GM12878 (cell line): Measurements from ENCODE around the gene LRFN2. TPM values are rescaled to one million over a fixed set of nuclear protein-coding genes. Genes with fewer than 3 reads are reported as not detected.

ENCODE experiments used
- ATAC-seq: fragments of 200-7000 bp; cut with Tn5 transposase; 3 replicates; pipeline ENCODE4 v1.9.1; 2020; ENCODE audit warnings: mild to moderate bottlenecking, moderate library complexity
- BruUV-seq: library from RNA; stranded (reverse); fragments of 400-500 nt; replicated peaks from 2 replicates; lab custom pipeline; 2021; lab: Mats Ljungman, UMichigan
- CTCF ChIA-PET: fragments of 300-600 bp; sonication (Branson Sonifier 250); formaldehyde crosslinking; extraction: SDS; loops from one replicate; lab custom pipeline; 2021; ENCODE audit warnings: inconsistent platforms; lab: Yijun Ruan, JAX
- POLR2A ChIA-PET: fragments of 350-600 bp; formaldehyde crosslinking; extraction: SDS; loops from one replicate; lab custom pipeline; 2021; ENCODE audit warnings: inconsistent platforms; lab: Charles Lee
- RAD21 ChIA-PET: fragments of 300-600 bp; sonication (Branson Sonifier 250); formaldehyde crosslinking; loops from one replicate; lab custom pipeline; 2023; ENCODE audit warnings: antibody characterized with exemption; ENCODE audit not compliant: unreplicated experiment; lab: Charles Lee
- SMC1A ChIA-PET: fragments of 300-600 bp; sonication (Branson Sonifier 250); formaldehyde crosslinking; loops from one replicate; lab custom pipeline; 2023; ENCODE audit not compliant: unreplicated experiment, uncharacterized antibody; lab: Charles Lee
- DNase-seq: peaks from one replicate; pipeline ENCODE4 v3.0.0-alpha.2; 2011; ENCODE audit warnings: low read depth, low spot score
- FAIRE-seq: peaks from 3 replicates; lab custom pipeline; 2011; peaks lifted over from hg19 to GRCh38; lab: Jason Lieb, UNC
- H2AFZ ChIP-seq: 2 replicates; pipeline ENCODE4 v1.6.0; 2011; ENCODE audit warnings: low read depth, low read length, control low read depth; ENCODE audit not compliant: control insufficient read depth
- H3K27ac ChIP-seq: 2 replicates; pipeline ENCODE4 v1.5.1; 2011; ENCODE audit warnings: control low read depth; ENCODE audit not compliant: control insufficient read depth, insufficient read depth
- H3K27me3 ChIP-seq, 2 experiments: replicated peaks in 1 of 2; 2 replicates each; pipeline versions ENCODE4 v1.6.0 to v1.6.1; 2011; ENCODE audit warnings: low read length in 1 of 2; ENCODE audit not compliant: control insufficient read depth in 2 of 2, insufficient read depth in 2 of 2
- H3K36me3 ChIP-seq, 2 experiments: 2 replicates each; pipeline ENCODE4 v1.5.1; 2011; ENCODE audit warnings: low read length in 1 of 2; ENCODE audit not compliant: control insufficient read depth in 2 of 2, insufficient read depth in 2 of 2
- H3K4me1 ChIP-seq: 2 replicates; pipeline ENCODE4 v1.6.1; 2011; ENCODE audit warnings: mild to moderate bottlenecking, low read length, moderate library complexity, mixed read lengths; ENCODE audit not compliant: control insufficient read depth, insufficient read depth
- H3K4me2 ChIP-seq: 2 replicates; pipeline ENCODE4 v1.6.0; 2011; ENCODE audit warnings: control low read depth; ENCODE audit not compliant: control insufficient read depth, insufficient read depth
- H3K4me3 ChIP-seq: fragments of 200-600 bp; sonication (generic); 2 replicates; pipeline ENCODE4 v1.5.1; 2016
- H3K79me2 ChIP-seq: 2 replicates; pipeline ENCODE4 v1.6.0; 2011; ENCODE audit warnings: low read length; ENCODE audit not compliant: control insufficient read depth, insufficient read depth
- H3K9ac ChIP-seq: 2 replicates; pipeline ENCODE4 v1.8.0; 2011; ENCODE audit warnings: low read length, control low read depth, mixed read lengths; ENCODE audit not compliant: control insufficient read depth, insufficient read depth
- H3K9me3 ChIP-seq: replicated peaks from 3 replicates; pipeline ENCODE4 v1.5.1; 2011; ENCODE audit warnings: mild to moderate bottlenecking, low read length; ENCODE audit not compliant: control insufficient read depth, insufficient read depth
- H4K20me1 ChIP-seq: 2 replicates; pipeline ENCODE4 v1.6.0; 2011; ENCODE audit not compliant: control insufficient read depth, insufficient read depth
- GATAD2B ChIP-seq: fragments of 450-650 bp; conservative IDR thresholded peaks from 2 replicates; pipeline ENCODE4 v1.6.1; 2017; ENCODE audit warnings: low read depth, mild to moderate bottlenecking, moderate library complexity
- MTA2 ChIP-seq: fragments of 450-650 bp; IDR thresholded peaks from 2 replicates; pipeline ENCODE4 v1.6.1; 2016; ENCODE audit warnings: low read depth, mild to moderate bottlenecking, moderate library complexity
- MYC ChIP-seq: IDR thresholded peaks from 2 replicates; pipeline ENCODE4 v1.6.1; 2011; ENCODE audit warnings: mild to moderate bottlenecking, low read length, moderate library complexity, inconsistent platforms; ENCODE audit not compliant: insufficient read depth, insufficient replicate concordance, insufficient read length, severe bottlenecking
- NFIC ChIP-seq: IDR thresholded peaks from 2 replicates; pipeline ENCODE4 v1.6.1; 2012; ENCODE audit warnings: low read depth, mild to moderate bottlenecking, inconsistent platforms, low read length, moderate library complexity
- NR2C1 ChIP-seq: fragments of 450-650 bp; IDR thresholded peaks from 2 replicates; pipeline ENCODE4 v1.6.1; 2017; ENCODE audit warnings: antibody characterized with exemption, mild to moderate bottlenecking, moderate library complexity
- POLR2A ChIP-seq: IDR thresholded peaks from 2 replicates; pipeline ENCODE4 v1.6.1; 2011; ENCODE audit warnings: low read depth, mild to moderate bottlenecking, low read length
- SP1 ChIP-seq: IDR thresholded peaks from one replicate; pipeline ENCODE4 v1.6.1; 2011; ENCODE audit warnings: low read depth, low read length
- STAT1 ChIP-seq: fragments of 450-650 bp; conservative IDR thresholded peaks from 2 replicates; pipeline ENCODE4 v1.6.1; 2014; ENCODE audit warnings: antibody characterized with exemption, mild to moderate bottlenecking
- YBX1 ChIP-seq: fragments of 450-650 bp; IDR thresholded peaks from 2 replicates; pipeline ENCODE4 v1.6.1; 2016; ENCODE audit warnings: antibody characterized with exemption
- ZSCAN29 ChIP-seq: fragments of 450-650 bp; IDR thresholded peaks from 2 replicates; pipeline ENCODE4 v1.6.1; 2017; ENCODE audit warnings: mild to moderate bottlenecking, moderate library complexity
- WGBS: methylation state at CpG from one replicate; pipeline ENCODE4 v1.1.6; 2016; ENCODE audit warnings: low lambda C conversion rate; ENCODE audit not compliant: insufficient replicate concordance, insufficient coverage; ENCODE audit errors: missing lambda C conversion rate; 5-methylcytosine and 5-hydroxymethylcytosine counted together
- in situ Hi-C: fragments of 300-500 bp; cut with MboI; formaldehyde crosslinking; loops from 9 replicates; pipeline ENCODE4 v1.14.3; 2018; ENCODE audit warnings: mixed read lengths
- intact Hi-C: fragments of 100-400 bp; cut with micrococcal nuclease; formaldehyde crosslinking; loops from one replicate; pipeline ENCODE4 v1.14.2; 2022; ENCODE audit not compliant: unreplicated experiment
- polyA plus RNA-seq, 11 experiments: library from polyadenylated mRNA; depleted of rRNA in 4 of 11; unstranded in 6 of 11; stranded (reverse) in 5 of 11; fragments of >200 nt; fragmentation: Nextera tagmentation in 4 of 11; fragmentation: Illumina TruSeq in 1 of 11; extraction: Ambion mirVana in 4 of 11; extraction: Trizol in 1 of 11; gene quantifications; 1 replicate in 1 of 11; 2 replicates in 10 of 11; pipeline versions ENCODE4 v1.2.1 to v1.2.3, GENCODE V29; 2011 to 2016; ENCODE audit warnings: inconsistent platforms in 2 of 11, missing spikeins in 2 of 11, low read depth in 1 of 11
- total RNA-seq, 4 experiments: library from RNA; depleted of rRNA in 3 of 4; stranded (reverse); fragments of >200 nt in 3 of 4; fragmentation: Illumina TruSeq in 1 of 4; extraction: Trizol in 1 of 4; gene quantifications; 2 replicates each; pipeline versions ENCODE4 v1.2.1 to v1.2.3, GENCODE V29; 2013 to 2021
- TF ChIP-seq, protein P1 (sequence below): fragments of 450-650 bp; conservative IDR thresholded peaks from 2 replicates; pipeline ENCODE4 v1.6.1; 2017; ENCODE audit warnings: mild to moderate bottlenecking, moderate library complexity

The LRFN2 gene
- total and polyA plus RNA-seq, 10 of the 15 experiments (the other 5 are each of a cell fraction or from before 2014, with no cell fraction given): not detected

DNA sequence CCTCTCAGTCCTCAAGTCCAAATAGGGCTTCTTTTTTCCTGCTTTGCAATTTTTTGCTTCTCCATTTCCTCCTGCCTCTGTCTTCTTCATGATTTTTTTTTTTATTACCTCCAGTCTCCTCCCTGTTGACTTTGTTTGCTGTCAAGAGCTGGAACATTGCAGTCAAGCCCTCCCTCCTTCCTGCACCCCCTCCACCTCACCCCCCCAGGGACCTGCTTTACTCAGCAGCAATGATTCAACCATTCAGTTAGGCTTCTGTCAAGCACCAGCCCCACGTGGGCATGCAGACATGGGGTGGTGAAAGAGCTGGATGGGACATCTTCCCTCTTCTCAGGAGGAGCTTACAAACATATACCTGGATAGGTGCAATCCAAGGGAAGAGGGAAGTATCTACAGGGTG lies 142.4 kb downstream of the LRFN2 start:
- ChIA-PET CTCF (no interaction called here), RAD21 (interaction anchor here (0.6 kb wide), 1 partner anchor 1577 kb away, joined by 3 read pairs; no protein-coding TSS in a partner anchor)
- in situ Hi-C loops: no loop called here
- Histone ChIP-seq H3K4me2 (no peak overlapping the region), H4K20me1 (no peaks in the 10 kb centered on the region), H3K27ac (no peak overlapping the region), H3K9me3 (no peaks in the 10 kb centered on the region), H3K4me1 (no peaks in the 10 kb centered on the region)
- BruUV-seq: no TSS peak
- TF ChIP-seq STAT1 (no peak), NFIC (no peak), SP1 (no peak), MTA2 (no peak), POLR2A (no peak), ZSCAN29 (no peak), YBX1 (no peak), NR2C1 (no peak), MYC (no peak), GATAD2B (no peak)
- TF ChIP-seq, protein P1, sequence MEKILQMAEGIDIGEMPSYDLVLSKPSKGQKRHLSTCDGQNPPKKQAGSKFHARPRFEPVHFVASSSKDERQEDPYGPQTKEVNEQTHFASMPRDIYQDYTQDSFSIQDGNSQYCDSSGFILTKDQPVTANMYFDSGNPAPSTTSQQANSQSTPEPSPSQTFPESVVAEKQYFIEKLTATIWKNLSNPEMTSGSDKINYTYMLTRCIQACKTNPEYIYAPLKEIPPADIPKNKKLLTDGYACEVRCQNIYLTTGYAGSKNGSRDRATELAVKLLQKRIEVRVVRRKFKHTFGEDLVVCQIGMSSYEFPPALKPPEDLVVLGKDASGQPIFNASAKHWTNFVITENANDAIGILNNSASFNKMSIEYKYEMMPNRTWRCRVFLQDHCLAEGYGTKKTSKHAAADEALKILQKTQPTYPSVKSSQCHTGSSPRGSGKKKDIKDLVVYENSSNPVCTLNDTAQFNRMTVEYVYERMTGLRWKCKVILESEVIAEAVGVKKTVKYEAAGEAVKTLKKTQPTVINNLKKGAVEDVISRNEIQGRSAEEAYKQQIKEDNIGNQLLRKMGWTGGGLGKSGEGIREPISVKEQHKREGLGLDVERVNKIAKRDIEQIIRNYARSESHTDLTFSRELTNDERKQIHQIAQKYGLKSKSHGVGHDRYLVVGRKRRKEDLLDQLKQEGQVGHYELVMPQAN: no peak
- TF ChIP-seq, all 136 proteins: peak for 0
- ATAC-seq (no peak), FAIRE-seq (no peak), DNase-seq (no peak)
- ChIA-PET POLR2A (no interaction called here), SMC1A (no interaction called here)
- H2AFZ ChIP-seq: no peak overlapping the region
- H3K9ac ChIP-seq: no peak overlapping the region
- H3K79me2 ChIP-seq: no peaks in the 10 kb centered on the region
- intact Hi-C loops: no loop called here
- WGBS: 0% methylated on average over 1 of the region's 1 CpG
- no peaks in the 10 kb centered on the region for H3K36me3 ChIP-seq
- no peak overlapping the region for H3K4me3 ChIP-seq
- peaks cover 2 to 3% of the 10 kb centered on the region in 2 experiments for H3K27me3 ChIP-seq
